ENCODE measurements around the gene PLCG1. TPM values are rescaled to one million over a fixed set of nuclear protein-coding genes. Genes with fewer than 3 reads are reported as not detected.

The PLCG1 gene
- polyA plus RNA-seq, 1 donor from 2014 or later: 164 TPM

DNA sequence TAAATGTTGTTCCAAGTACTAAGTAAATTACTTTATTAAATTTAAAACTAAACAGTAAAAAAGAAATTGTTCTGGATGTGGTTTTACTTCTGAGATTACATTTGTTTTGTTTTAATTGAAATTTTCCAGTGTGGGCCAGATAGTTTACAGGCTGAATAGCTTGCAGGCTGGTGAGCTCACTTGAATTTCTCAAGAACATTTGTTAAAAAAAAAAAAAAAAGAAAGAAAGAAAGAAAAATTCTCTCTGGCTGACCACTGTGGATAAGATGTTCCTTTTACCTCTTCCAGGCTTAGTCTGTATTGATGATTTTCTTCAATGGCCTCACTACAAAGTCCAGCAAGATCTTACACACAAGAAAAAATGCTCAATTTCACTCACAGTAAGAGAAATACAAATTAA, 85.4 kb downstream of the PLCG1 start:
- Histone ChIP-seq H3K4me2 (ENCODE audit: low read length) (no peak overlapping the region), H3K9me3 (ENCODE audit: low read length) (no peaks in the 10 kb centered on the region), H3K4me3 (ENCODE audit: low read length) (no peak overlapping the region), H3K79me2 (replicated peaks; ENCODE audit: insufficient read depth, low read length) (no peaks in the 10 kb centered on the region), H3K27ac (ENCODE audit: low read length) (no peak overlapping the region), H3F3A (ENCODE audit: insufficient read depth, low read length, poor library complexity, severe bottlenecking) (no peaks in the 10 kb centered on the region), H4K20me1 (ENCODE audit: insufficient read depth) (no peaks in the 10 kb centered on the region), H2AFZ (ENCODE audit: low read depth, low read length) (no peak overlapping the region), H3K9ac (ENCODE audit: low read length) (no peak overlapping the region), H3K27me3 (ENCODE audit: insufficient read depth, low read depth, low read length) (no peaks in the 10 kb centered on the region), H3K36me3 (ENCODE audit: insufficient read depth, low read length) (no peaks in the 10 kb centered on the region), H3K9me2 (ENCODE audit: insufficient read depth, low read length) (no peaks in the 10 kb centered on the region)
- TF ChIP-seq EP300 (conservative IDR thresholded peaks at IDR 0.05; ENCODE audit: poor library complexity, severe bottlenecking) (no peak), EZH2 (IDR thresholded peaks at IDR 0.05; ENCODE audit: borderline replicate concordance, insufficient read depth, low read length, poor library complexity, severe bottlenecking) (no peak), RAD21 (conservative IDR thresholded peaks at IDR 0.05) (no peak), MXI1 (conservative IDR thresholded peaks at IDR 0.05; ENCODE audit: poor library complexity, severe bottlenecking) (no peak), POLR2AphosphoS5 (IDR thresholded peaks at IDR 0.05) (no peak), SMC3 (conservative IDR thresholded peaks at IDR 0.05; ENCODE audit: poor library complexity) (no peak), TAF1 (IDR thresholded peaks at IDR 0.05; ENCODE audit: low read depth) (no peak)
- TF ChIP-seq, protein P1, sequence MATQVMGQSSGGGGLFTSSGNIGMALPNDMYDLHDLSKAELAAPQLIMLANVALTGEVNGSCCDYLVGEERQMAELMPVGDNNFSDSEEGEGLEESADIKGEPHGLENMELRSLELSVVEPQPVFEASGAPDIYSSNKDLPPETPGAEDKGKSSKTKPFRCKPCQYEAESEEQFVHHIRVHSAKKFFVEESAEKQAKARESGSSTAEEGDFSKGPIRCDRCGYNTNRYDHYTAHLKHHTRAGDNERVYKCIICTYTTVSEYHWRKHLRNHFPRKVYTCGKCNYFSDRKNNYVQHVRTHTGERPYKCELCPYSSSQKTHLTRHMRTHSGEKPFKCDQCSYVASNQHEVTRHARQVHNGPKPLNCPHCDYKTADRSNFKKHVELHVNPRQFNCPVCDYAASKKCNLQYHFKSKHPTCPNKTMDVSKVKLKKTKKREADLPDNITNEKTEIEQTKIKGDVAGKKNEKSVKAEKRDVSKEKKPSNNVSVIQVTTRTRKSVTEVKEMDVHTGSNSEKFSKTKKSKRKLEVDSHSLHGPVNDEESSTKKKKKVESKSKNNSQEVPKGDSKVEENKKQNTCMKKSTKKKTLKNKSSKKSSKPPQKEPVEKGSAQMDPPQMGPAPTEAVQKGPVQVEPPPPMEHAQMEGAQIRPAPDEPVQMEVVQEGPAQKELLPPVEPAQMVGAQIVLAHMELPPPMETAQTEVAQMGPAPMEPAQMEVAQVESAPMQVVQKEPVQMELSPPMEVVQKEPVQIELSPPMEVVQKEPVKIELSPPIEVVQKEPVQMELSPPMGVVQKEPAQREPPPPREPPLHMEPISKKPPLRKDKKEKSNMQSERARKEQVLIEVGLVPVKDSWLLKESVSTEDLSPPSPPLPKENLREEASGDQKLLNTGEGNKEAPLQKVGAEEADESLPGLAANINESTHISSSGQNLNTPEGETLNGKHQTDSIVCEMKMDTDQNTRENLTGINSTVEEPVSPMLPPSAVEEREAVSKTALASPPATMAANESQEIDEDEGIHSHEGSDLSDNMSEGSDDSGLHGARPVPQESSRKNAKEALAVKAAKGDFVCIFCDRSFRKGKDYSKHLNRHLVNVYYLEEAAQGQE (IDR thresholded peaks at IDR 0.05; ENCODE audit: borderline replicate concordance): no peak
- TF ChIP-seq, protein P2, sequence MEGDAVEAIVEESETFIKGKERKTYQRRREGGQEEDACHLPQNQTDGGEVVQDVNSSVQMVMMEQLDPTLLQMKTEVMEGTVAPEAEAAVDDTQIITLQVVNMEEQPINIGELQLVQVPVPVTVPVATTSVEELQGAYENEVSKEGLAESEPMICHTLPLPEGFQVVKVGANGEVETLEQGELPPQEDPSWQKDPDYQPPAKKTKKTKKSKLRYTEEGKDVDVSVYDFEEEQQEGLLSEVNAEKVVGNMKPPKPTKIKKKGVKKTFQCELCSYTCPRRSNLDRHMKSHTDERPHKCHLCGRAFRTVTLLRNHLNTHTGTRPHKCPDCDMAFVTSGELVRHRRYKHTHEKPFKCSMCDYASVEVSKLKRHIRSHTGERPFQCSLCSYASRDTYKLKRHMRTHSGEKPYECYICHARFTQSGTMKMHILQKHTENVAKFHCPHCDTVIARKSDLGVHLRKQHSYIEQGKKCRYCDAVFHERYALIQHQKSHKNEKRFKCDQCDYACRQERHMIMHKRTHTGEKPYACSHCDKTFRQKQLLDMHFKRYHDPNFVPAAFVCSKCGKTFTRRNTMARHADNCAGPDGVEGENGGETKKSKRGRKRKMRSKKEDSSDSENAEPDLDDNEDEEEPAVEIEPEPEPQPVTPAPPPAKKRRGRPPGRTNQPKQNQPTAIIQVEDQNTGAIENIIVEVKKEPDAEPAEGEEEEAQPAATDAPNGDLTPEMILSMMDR (IDR thresholded peaks at IDR 0.05; ENCODE audit: poor library complexity, severe bottlenecking): no peak

DNA sequence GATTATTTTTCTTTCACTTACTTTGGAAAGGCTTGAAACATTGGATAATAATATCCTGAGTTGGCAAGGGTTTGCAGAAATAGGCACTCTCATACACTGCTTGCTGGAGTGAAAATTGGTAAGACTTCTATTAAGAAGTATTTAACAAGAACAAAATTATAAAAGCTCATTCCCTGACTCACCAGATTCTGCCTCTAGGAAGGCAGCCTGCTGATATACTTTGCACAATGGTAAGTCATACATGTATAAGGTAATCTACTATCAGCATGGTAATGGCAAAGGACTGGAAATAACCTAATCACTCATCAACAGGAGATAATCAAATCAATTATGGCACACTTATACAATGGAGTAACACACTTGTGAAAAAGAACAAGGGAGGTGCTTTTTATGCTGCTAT, 85.8 kb downstream of the PLCG1 start:
- no peaks in the 10 kb centered on the region for H4K20me1 ChIP-seq (ENCODE audit: insufficient read depth)
- H3K9me3 ChIP-seq (ENCODE audit: low read length): no peaks in the 10 kb centered on the region
- no peak overlapping the region for H3K4me3 ChIP-seq (ENCODE audit: low read length)
- no peaks in the 10 kb centered on the region for H3K9me2 ChIP-seq (ENCODE audit: insufficient read depth, low read length)
- no peaks in the 10 kb centered on the region for H3K79me2 ChIP-seq (replicated peaks; ENCODE audit: insufficient read depth, low read length)
- TF ChIP-seq, protein P2 (IDR thresholded peaks at IDR 0.05; ENCODE audit: poor library complexity, severe bottlenecking): no peak
- no peak for TF ChIP-seq EP300 (conservative IDR thresholded peaks at IDR 0.05; ENCODE audit: poor library complexity, severe bottlenecking)
- no peak for TF ChIP-seq SMC3 (conservative IDR thresholded peaks at IDR 0.05; ENCODE audit: poor library complexity)
- no peak for TF ChIP-seq POLR2AphosphoS5 (IDR thresholded peaks at IDR 0.05)
- TF ChIP-seq TAF1 (IDR thresholded peaks at IDR 0.05; ENCODE audit: low read depth): no peak
- TF ChIP-seq MXI1 (conservative IDR thresholded peaks at IDR 0.05; ENCODE audit: poor library complexity, severe bottlenecking): no peak
- no peak for TF ChIP-seq RAD21 (conservative IDR thresholded peaks at IDR 0.05)
- TF ChIP-seq, protein P1 (IDR thresholded peaks at IDR 0.05; ENCODE audit: borderline replicate concordance): no peak
- TF ChIP-seq EZH2 (IDR thresholded peaks at IDR 0.05; ENCODE audit: borderline replicate concordance, insufficient read depth, low read length, poor library complexity, severe bottlenecking): no peak
- no peak overlapping the region for H3K27ac ChIP-seq (ENCODE audit: low read length)
- H3K9ac ChIP-seq (ENCODE audit: low read length): no peak overlapping the region
- H3K36me3 ChIP-seq (ENCODE audit: insufficient read depth, low read length): no peaks in the 10 kb centered on the region
- H3K4me2 ChIP-seq (ENCODE audit: low read length): no peak overlapping the region
- H3K27me3 ChIP-seq (ENCODE audit: insufficient read depth, low read depth, low read length): no peaks in the 10 kb centered on the region
- no peaks in the 10 kb centered on the region for H3F3A ChIP-seq (ENCODE audit: insufficient read depth, low read length, poor library complexity, severe bottlenecking)
- H2AFZ ChIP-seq (ENCODE audit: low read depth, low read length): no peak overlapping the region

All from neural cell (in vitro differentiated cells).